ENCODE measurements around the gene CLMP.
"Not testable (repeated sequence)": the region's sequence is repeated elsewhere in the genome, so short reads cannot be mapped to it uniquely, and the experiment has no call there.

Gene CLMP

GRCh38 chr11:123217897-123218296 is 22.8 kb upstream of the CLMP start:
- no peak for DNase-seq (ENCODE audit: low spot score)

- no peak for DNase-seq (ENCODE audit: low spot score)
These were observed 21.2 kb upstream of the CLMP start for GRCh38 chr11:123216249-123216648.

DNA sequence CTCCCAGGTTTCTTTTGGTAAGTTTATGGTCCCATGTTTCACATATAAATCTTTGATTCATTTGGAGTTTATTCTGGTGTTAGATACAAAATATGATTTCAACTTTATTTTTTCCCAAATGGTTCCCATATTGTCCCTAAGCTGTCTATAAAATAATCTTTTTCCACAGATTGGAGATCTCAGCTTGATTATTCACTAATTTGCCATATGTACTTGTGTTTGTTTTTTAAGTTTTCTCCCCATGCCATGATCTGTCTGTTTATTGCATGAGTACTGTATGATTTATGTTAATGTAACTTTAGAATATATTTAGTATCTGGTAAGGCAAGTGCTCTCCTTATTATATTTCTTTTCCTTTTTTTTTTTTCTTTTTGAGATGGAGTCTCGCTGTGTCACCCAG is 19.9 kb upstream of the CLMP start:
- no peak for DNase-seq (ENCODE audit: low spot score)

DNA sequence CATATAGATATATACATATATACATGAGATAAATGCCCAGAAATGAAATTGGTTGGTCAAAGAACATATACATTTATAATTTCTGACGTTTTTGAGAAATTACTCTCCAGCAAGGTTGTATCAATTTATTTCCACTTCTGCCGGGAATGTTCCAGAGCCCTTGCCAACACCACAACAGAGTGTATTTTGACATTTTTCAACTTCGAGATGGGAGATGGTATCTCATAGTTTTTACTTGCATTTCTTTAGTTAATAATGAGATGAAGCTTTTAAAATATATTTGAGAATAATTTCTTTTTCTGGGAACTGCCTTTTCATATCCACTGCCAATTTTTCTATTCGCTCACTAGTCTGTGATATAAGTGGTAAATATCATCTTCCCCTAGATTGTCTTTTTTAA is 19.3 kb upstream of the CLMP start:
- DNase-seq (ENCODE audit: low spot score) = no peak

DNA sequence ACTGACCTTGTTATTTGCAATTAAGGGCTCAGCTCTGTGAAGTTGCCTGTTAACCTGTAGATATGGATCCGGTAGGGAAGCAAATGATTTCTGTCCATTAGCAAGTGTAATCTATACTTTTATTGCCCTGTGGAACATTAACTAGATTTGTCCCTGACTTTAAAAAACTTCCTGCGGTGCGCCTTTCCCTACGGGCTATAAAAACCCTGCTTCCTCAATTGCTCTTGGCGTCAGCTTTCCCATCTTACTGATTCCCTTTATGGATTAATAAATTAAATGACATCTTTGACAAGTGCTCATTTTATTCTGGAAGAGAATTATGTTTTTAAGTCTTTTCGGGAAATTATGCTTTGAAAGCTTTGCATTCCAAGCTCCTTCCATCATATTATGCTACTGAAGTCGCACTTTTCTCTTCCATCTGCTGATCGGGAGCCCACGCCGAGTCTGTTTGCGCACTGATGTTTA is 18.3 kb upstream of the CLMP start:
- DNase-seq (ENCODE audit: low spot score) = no peak

DNA sequence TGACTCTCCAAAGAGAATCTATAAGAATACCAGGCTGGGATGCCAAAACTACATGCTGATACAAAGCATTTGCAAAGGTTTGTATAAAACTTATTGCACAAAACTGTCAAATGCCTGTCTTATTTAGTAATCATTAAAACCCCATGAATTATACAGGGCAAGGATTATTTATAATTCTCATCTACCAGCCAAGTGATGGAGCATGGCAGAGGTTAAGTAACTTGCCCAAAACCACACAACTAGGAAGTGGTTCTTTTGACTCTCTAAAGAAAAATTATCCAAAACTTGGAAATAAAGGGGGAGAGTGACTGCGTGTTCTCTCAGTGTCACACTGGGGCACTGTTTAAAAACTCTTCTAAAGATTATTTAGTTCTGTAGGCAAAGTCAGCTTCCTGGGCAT is 17.4 kb upstream of the CLMP start:
- DNase-seq (ENCODE audit: low spot score) = no peak

- no peak for DNase-seq (ENCODE audit: low spot score)
These were observed 16.9 kb upstream of the CLMP start for GRCh38 chr11:123211981-123212380.

DNA sequence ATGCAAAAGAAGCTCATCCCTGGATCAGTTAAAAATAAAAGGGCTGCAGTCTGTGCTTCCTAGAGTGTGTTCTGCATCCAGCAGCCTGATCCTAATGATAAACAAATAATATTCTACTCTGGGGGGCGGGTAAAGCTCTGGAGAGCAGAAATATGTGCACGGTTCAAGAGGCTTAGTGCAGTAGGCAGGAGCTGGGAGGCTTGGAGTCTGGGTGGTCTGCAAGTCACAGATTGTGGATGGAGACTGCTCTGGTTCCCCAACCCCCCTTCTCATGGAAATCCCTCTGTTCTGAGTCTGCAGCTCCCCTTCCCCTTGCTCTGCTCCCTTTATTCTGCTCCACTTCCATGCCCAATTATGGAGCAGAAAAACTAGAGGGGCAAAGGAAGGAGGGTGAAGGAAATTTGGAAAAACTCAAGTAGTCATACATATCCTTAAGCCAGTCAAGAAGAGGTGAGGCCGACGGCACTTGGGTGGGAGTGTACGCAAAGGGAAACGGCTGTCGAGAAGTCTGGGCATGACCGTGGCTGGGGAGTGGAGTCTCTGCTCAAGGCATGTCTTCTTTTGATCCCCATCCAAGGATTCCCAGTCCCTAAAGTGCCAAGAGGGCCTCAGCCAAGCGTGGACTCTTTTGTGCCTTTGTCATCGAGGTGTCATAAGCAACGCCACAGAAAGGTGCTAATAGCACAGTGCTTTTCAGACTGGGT is 16.3 kb upstream of the CLMP start:
- DNase-seq (ENCODE audit: low spot score) = no peak

DNA sequence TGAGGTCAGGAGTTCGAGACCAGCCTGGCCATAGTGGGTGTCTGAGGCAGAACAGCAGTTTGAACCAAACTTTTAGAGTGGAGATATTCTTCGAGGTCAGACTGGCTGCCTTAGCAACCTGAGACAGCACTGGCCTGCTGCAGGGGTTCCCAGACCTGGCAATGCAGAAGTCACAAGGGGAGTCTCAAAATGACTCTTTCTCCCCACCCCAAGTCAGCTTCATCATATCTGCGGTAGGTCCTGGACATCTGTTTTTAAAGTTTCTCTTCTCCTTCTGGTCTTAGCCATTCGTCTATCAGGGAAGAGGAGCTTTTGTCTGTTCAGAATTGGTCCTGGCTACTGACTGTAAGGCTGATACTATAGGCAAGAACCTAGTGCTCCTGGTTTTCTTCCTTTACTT is 14.5 kb upstream of the CLMP start:
- DNase-seq (ENCODE audit: low spot score) = no peak

- DNase-seq (ENCODE audit: low spot score) = no peak
These were observed 11.9 kb upstream of the CLMP start for GRCh38 chr11:123206791-123207434.

DNA sequence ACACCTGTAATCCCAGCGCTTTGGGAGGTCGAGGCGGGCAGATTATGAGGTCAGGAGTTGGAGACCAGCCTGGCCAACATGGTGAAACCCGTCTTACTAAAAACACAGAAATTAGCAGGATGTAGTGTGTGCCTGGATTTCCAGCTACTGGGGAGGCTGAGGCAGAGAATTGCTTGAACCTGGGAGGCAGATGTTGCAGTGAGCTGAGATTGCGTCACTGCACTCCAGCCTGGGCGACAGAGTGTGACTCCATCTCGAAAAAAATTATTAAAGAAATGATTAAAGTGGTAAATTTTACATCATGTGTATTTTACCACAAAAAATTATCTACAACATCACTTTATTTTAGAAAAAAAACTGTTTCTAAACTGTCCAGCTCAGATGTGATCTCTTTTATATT is 11.0 kb upstream of the CLMP start:
- not testable (repeated sequence) for DNase-seq (ENCODE audit: low spot score)

- no peak for DNase-seq (ENCODE audit: low spot score)
These were observed 8.9 kb upstream of the CLMP start for GRCh38 chr11:123203934-123204333.

GRCh38 chr11:123203471-123203870 is 8.4 kb upstream of the CLMP start:
- DNase-seq (ENCODE audit: low spot score) = no peak

DNA sequence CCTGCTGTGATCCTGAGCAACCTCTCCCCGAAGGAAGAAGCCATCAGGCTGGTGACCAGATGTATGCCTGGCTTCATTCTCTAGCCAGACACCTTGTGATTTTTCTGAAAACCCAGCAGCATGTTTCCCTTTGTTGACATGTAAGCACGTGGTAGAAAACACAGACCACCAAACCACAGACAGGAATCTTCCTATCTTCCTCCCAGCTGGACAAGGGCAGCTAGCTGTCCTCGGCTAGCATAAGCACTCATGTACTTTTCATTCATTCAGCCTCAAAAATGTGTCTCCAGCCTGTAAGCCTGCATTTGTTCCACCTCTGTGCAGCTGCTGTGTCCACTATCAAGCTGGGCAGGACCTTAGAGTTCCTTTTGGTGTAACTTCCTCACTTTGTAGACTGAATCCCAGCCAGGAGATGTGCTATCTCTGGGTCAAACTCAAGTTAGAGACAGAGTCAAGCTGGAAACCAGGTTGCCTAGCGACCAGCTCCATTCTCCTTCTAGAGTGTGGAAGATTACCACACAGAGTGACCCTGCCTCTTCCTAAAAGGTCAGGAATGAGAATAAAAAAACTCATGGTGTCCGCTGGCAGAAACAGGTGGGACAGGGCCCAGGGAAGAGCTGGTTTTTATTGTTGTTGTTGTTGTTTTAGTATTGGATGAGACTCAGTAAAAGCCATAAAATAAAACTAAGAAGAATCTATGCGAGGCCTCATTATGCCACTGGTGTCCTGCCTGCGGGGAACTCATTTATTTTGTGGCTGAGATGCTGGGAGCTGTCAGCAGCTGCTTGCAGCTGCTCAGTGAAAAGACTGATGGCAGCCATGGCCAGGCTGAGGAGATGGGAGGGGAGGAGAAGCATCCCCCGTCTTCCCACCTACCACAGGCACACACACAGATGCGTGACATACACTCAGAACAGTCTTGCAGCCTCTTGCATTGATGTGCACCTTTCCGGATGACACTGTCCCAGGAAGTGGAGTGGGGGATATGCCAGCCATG is 7.4 kb upstream of the CLMP start:
- DNase-seq (ENCODE audit: low spot score) = no peak

GRCh38 chr11:123200264-123200663 is 5.2 kb upstream of the CLMP start:
- no peak for DNase-seq (ENCODE audit: low spot score)

GRCh38 chr11:123197711-123198110 is 2.7 kb upstream of the CLMP start:
- no peak for DNase-seq (ENCODE audit: low spot score)

- DNase-seq (ENCODE audit: low spot score) = no peak
These were observed 1.1 kb upstream of the CLMP start for GRCh38 chr11:123196060-123196714.

DNA sequence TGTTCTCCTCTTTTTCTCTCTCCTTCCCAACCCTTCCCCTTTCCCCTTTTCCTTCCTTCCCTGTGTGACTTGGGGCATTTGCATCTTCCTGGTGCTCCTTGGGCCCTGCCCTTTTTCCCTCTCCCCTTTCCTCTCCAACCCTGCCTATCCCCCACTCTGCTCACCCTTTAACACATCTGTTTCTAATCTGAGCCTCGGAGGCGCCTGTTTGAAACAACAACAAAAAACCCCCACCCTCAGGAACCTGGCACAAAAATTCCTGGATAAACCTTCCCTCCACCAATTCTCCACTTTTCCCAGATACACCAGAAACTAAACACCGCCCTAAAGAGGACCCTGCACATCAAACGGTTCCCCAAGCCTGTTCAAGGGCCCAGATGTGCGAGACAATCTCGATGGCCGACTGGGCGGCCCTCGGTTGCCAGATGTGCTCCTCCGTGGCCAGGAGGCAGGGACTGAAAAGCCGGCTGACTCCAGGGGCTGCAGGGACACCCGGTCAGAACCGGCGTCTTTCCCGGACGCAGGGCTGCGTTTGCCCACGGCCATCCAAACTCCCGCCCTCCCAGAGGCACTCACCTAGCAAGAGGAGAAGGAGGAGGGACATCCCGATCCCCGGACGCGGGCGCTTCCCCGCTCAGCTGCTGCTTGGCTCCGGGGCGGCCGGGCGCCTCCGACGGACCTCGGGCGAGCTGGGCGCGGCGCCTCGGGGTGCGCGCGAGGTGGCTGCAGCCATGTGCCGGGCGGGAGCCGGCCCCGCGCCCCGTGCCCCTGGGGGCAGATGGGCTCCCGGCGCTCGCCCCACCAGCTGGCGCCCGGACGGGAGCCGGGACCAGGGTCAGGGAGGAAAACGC is 486 bp downstream of the CLMP start:
- no peak for DNase-seq (ENCODE audit: low spot score)

- DNase-seq (ENCODE audit: low spot score) = no peak
These were observed 1.3 kb downstream of the CLMP start for GRCh38 chr11:123193742-123194141.

DNA sequence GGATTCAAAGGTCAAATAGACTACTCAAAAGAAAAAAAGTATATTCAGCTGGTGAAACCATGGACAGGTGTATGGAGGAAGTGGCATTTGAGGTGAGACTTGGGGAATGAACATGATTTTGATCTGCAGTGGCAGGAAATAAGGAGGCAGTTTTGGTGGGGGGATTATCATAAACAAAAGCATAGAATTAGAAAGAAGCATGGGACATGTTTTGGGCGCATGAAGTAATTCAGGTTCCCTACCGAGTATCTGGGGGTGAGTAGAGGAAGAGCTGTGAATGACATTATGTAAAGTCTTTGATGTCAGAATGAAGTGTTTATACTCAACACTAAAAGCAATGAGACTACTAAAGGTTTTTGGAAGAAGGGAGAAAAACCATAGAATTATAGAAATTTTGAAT is 3.1 kb downstream of the CLMP start:
- no peak for DNase-seq (ENCODE audit: low spot score)

- DNase-seq (ENCODE audit: low spot score) = no peak
These were observed 4.5 kb downstream of the CLMP start for GRCh38 chr11:123190518-123190917.

All from pons (tissue), 1 donor.